B cell (primary cell): ENCODE measurements around the gene TLR4. TPM values are rescaled to one million over a fixed set of nuclear protein-coding genes. Genes with fewer than 3 reads are reported as not detected.

Experiments
- ATAC-seq: fragments of 200-7000 bp; cut with Tn5 transposase; one replicate; pipeline ENCODE4 v1.10.0; 2021; ENCODE audit warnings: low read depth, mild to moderate bottlenecking, moderate number of reproducible peaks, moderate library complexity
- CTCF ChIA-PET: fragments of 350-600 bp; sonication (Branson Sonifier 250); formaldehyde crosslinking; loops from one replicate; lab custom pipeline; 2021; ENCODE audit warnings: antibody characterized with exemption, inconsistent platforms; lab: Charles Lee
- POLR2A ChIA-PET: fragments of 350-600 bp; sonication (Branson Sonifier 250); formaldehyde crosslinking; loops from one replicate; lab custom pipeline; 2021; ENCODE audit warnings: antibody characterized with exemption; lab: Charles Lee
- DNase-seq: peaks from one replicate; pipeline ENCODE4 v3.0.0; 2013
- H2AFZ ChIP-seq: 2 replicates; pipeline ENCODE4 v1.6.1; 2012; ENCODE audit warnings: mild to moderate bottlenecking, low read depth, low read length; ENCODE audit not compliant: insufficient read depth, poor library complexity, severe bottlenecking
- H3K27ac ChIP-seq, 2 donors: 1 replicate in 1 of 2; 2 replicates in 1 of 2; pipeline ENCODE4 v1.5.1; 2012 to 2013; ENCODE audit warnings: low read length in 2 of 2, mild to moderate bottlenecking in 2 of 2, moderate library complexity in 1 of 2
- H3K27me3 ChIP-seq, 4 experiments: fragments of 200-600 bp in 1 of 4; sonication (generic) in 1 of 4; replicated peaks in 1 of 4; 1 replicate in 2 of 4; 2 replicates in 2 of 4; pipeline versions ENCODE4 v1.6.1 to v1.7.0; 2013 to 2016; ENCODE audit warnings: low read length in 3 of 4, mild to moderate bottlenecking in 2 of 4, mixed read lengths in 1 of 4, moderate library complexity in 1 of 4; ENCODE audit not compliant: insufficient read depth in 4 of 4, control insufficient read depth in 3 of 4; ENCODE audit errors: control extremely low read depth in 1 of 4
- H3K36me3 ChIP-seq, 2 experiments: replicated peaks in 1 of 2; 1 replicate in 1 of 2; 2 replicates in 1 of 2; pipeline versions ENCODE4 v1.6.1 to v1.7.1; 2013; ENCODE audit warnings: low read length in 1 of 2; ENCODE audit not compliant: insufficient read depth in 2 of 2, control insufficient read depth in 1 of 2; ENCODE audit errors: control extremely low read depth in 1 of 2, extremely low read depth in 1 of 2
- H3K4me1 ChIP-seq, 2 donors: fragments of 200-600 bp in 1 of 2; sonication (generic) in 1 of 2; 1 replicate in 1 of 2; 2 replicates in 1 of 2; pipeline versions ENCODE4 v1.5.1 to v1.6.1; 2013 to 2017; ENCODE audit warnings: low read length in 2 of 2; ENCODE audit not compliant: control insufficient read depth in 2 of 2, insufficient read depth in 2 of 2
- H3K4me2 ChIP-seq: replicated peaks from 2 replicates; pipeline ENCODE3; 2012; ENCODE audit warnings: mild to moderate bottlenecking, low read depth, low read length; ENCODE audit not compliant: poor library complexity, severe bottlenecking
- H3K4me3 ChIP-seq, 5 experiments: fragments of 200-600 bp in 1 of 5; sonication (generic) in 1 of 5; 1 replicate in 3 of 5; 2 replicates in 2 of 5; pipeline versions ENCODE4 v1.5.1 to v1.7.0; 2011 to 2016; ENCODE audit warnings: low read length in 4 of 5, mild to moderate bottlenecking in 4 of 5, low read depth in 2 of 5, control low read depth in 1 of 5, moderate library complexity in 1 of 5; ENCODE audit not compliant: insufficient read depth in 1 of 5; ENCODE audit errors: control extremely low read depth in 1 of 5, extremely low read depth in 1 of 5
- H3K79me2 ChIP-seq: fragments of 200-600 bp; sonication (generic); one replicate; pipeline ENCODE4 v1.6.0; 2016; ENCODE audit warnings: low read length; ENCODE audit not compliant: control insufficient read depth, insufficient read depth
- H3K9ac ChIP-seq: fragments of 200-600 bp; sonication (generic); 2 replicates; pipeline ENCODE4 v1.6.1; 2017; ENCODE audit warnings: mild to moderate bottlenecking, low read length, moderate library complexity
- H3K9me3 ChIP-seq, 3 donors: one replicate each; pipeline versions ENCODE4 v1.6.1 to v1.7.1; 2013; ENCODE audit warnings: low read length in 2 of 3; ENCODE audit not compliant: control insufficient read depth in 2 of 3, insufficient read depth in 1 of 3; ENCODE audit errors: control extremely low read depth in 1 of 3
- H4K20me1 ChIP-seq: 2 replicates; pipeline ENCODE4 v1.6.0; 2012; ENCODE audit warnings: mild to moderate bottlenecking, low read length; ENCODE audit not compliant: insufficient read depth, control insufficient read depth, poor library complexity, severe bottlenecking
- H3K27ac Mint-ChIP-seq: one replicate; pipeline ENCODE4 v1.8.0; 2021; ENCODE audit warnings: mixed read lengths
- H3K27me3 Mint-ChIP-seq: one replicate; pipeline ENCODE4 v1.8.0; 2021; ENCODE audit warnings: mixed read lengths
- H3K4me1 Mint-ChIP-seq: one replicate; pipeline ENCODE4 v1.8.0; 2021; ENCODE audit warnings: mixed read lengths
- H3K4me3 Mint-ChIP-seq: one replicate; pipeline ENCODE4 v1.8.0; 2021; ENCODE audit warnings: mixed read lengths
- H3K9me3 Mint-ChIP-seq: one replicate; pipeline ENCODE4 v1.8.0; 2022; ENCODE audit warnings: mixed read lengths; ENCODE audit not compliant: insufficient read depth
- CTCF ChIP-seq: fragments of 200-600 bp; IDR thresholded peaks from one replicate; pipeline ENCODE4 v1.8.0; 2022; ENCODE audit warnings: antibody characterized with exemption, mild to moderate bottlenecking
- EZH2 ChIP-seq: IDR thresholded peaks from 2 replicates; pipeline ENCODE4 v1.6.1; 2012; ENCODE audit warnings: borderline replicate concordance, low read depth, mild to moderate bottlenecking, moderate library complexity, low read length; ENCODE audit not compliant: insufficient read depth, poor library complexity, severe bottlenecking
- WGBS: methylation state at CpG from one replicate; pipeline ENCODE4 v1.1.5; 2013; ENCODE audit warnings: missing lambda C conversion rate; ENCODE audit not compliant: insufficient coverage; 5-methylcytosine and 5-hydroxymethylcytosine counted together
- intact Hi-C: fragments of 100-400 bp; cut with micrococcal nuclease; formaldehyde crosslinking; loops from one replicate; pipeline ENCODE4 v1.10.0; 2022
- polyA plus RNA-seq: library from polyadenylated mRNA; depleted of rRNA; stranded (reverse); fragments of >200 nt; gene quantifications from 2 replicates; pipeline ENCODE4 v1.2.3, GENCODE V29; 2012
- total RNA-seq, 2 donors: library from RNA; stranded (reverse); fragments of 120-200 nt in 1 of 2; gene quantifications; 1 replicate in 1 of 2; 2 replicates in 1 of 2; pipeline versions ENCODE4 v1.2.3 to v1.2.4, GENCODE V29; 2013 to 2022

Gene TLR4
- total and polyA plus RNA-seq, 2 donors (not counting 1 experiment from before 2014, with no cell fraction given), result 0.51 to 3.7 TPM

GRCh38 chr9:117722108-117722761 lies 18.0 kb downstream of the TLR4 start:
- H3K4me1 ChIP-seq, result peaks cover 21 to 23% of the 10 kb centered on the region in 2 donors
- ChIA-PET CTCF (no interaction called here), POLR2A (no interaction called here)
- no peak overlapping the region for H3K4me3 ChIP-seq
- peaks cover 17% of the 10 kb centered on the region for H3K27me3 Mint-ChIP-seq
- no peaks in the 10 kb centered on the region for H3K9me3 Mint-ChIP-seq
- no peaks in the 10 kb centered on the region for H3K79me2 ChIP-seq
- H3K27me3 ChIP-seq, result peaks cover 0 to 16% (median 9%) of the 10 kb centered on the region in 4 experiments
- no peak overlapping the region for H3K4me3 Mint-ChIP-seq
- no peak overlapping the region for H3K27ac Mint-ChIP-seq
- ATAC-seq (no peak), DNase-seq (no peak)
- no peak overlapping the region for H3K27ac ChIP-seq
- H3K9ac ChIP-seq, result no peak overlapping the region
- TF ChIP-seq EZH2 (no peak), CTCF (no peak)
- no peak overlapping the region for H2AFZ ChIP-seq
- WGBS, result 100% methylated on average over 3 of the region's 6 CpGs
- H4K20me1 ChIP-seq, result no peaks in the 10 kb centered on the region
- peaks cover 31% of the 10 kb centered on the region for H3K4me1 Mint-ChIP-seq
- H3K36me3 ChIP-seq, result no peaks in the 10 kb centered on the region
- intact Hi-C loops, result no loop called here
- H3K9me3 ChIP-seq, result no peaks in the 10 kb centered on the region
- no peak overlapping the region for H3K4me2 ChIP-seq

- WGBS, result 21% methylated on average over 2 of the region's 3 CpGs
Observed at GRCh38 chr9:117723986-117724625, 19.9 kb downstream of the TLR4 start.

More at GRCh38 chr9:117723986-117724625, 19.9 kb downstream of the TLR4 start:
- no peaks in the 10 kb centered on the region for H3K79me2 ChIP-seq
- no peaks in the 10 kb centered on the region for H4K20me1 ChIP-seq
- no peaks in the 10 kb centered on the region for H3K9me3 ChIP-seq
- DNase-seq (no peak), ATAC-seq (no peak)
- H3K36me3 ChIP-seq, result no peaks in the 10 kb centered on the region
- ChIA-PET POLR2A (no interaction called here), CTCF (interaction anchor here (2.2 kb wide), 1 partner anchor 10 kb away, joined by 6 read pairs; no protein-coding TSS in a partner anchor)
- no peak overlapping the region for H3K4me3 ChIP-seq
- H3K27me3 Mint-ChIP-seq, result peaks cover 19% of the 10 kb centered on the region
- H3K9me3 Mint-ChIP-seq, result no peaks in the 10 kb centered on the region
- H3K4me1 Mint-ChIP-seq, result peaks cover 13% of the 10 kb centered on the region
- H2AFZ ChIP-seq, result no peak overlapping the region
- H3K9ac ChIP-seq, result no peak overlapping the region
- H3K27ac ChIP-seq, result no peak overlapping the region
- TF ChIP-seq CTCF (no peak), EZH2 (no peak)
- no peak overlapping the region for H3K4me2 ChIP-seq
- intact Hi-C loops, result no loop called here
- H3K4me1 ChIP-seq, result peaks cover 3 to 5% of the 10 kb centered on the region in 2 donors
- no peak overlapping the region for H3K4me3 Mint-ChIP-seq
- H3K27me3 ChIP-seq, result peaks cover 0 to 17% (median 9%) of the 10 kb centered on the region in 4 experiments
- H3K27ac Mint-ChIP-seq, result no peak overlapping the region
